Right lobe of liver (tissue), 6 donors: ENCODE measurements around the gene SMIM36. TPM values are rescaled to one million over a fixed set of nuclear protein-coding genes. Genes with fewer than 3 reads are reported as not detected.
"Not testable (repeated sequence)": the region's sequence is repeated elsewhere in the genome, so short reads cannot be mapped to it uniquely, and the experiment has no call there.

Experiments
- ATAC-seq, 4 donors: fragments of 200-7000 bp; cut with Tn5 transposase; one replicate each; pipeline ENCODE4 v1.9.1; 2020; ENCODE audit warnings: mild to moderate bottlenecking in 4 of 4, moderate library complexity in 4 of 4
- DNase-seq, 3 donors: peaks; one replicate each; pipeline ENCODE4 v3.0.0-alpha.2; 2020
- H3K27ac ChIP-seq, 3 donors: fragments of 200-600 bp; one replicate each; pipeline ENCODE4 v1.8.0; 2022
- H3K27me3 ChIP-seq, 2 donors: fragments of 200-600 bp; one replicate each; pipeline ENCODE4 v1.8.0; 2022
- H3K36me3 ChIP-seq, 4 donors: fragments of 200-600 bp; sonication (generic) in 1 of 4; one replicate each; pipeline versions ENCODE4 v1.5.1 to v1.8.0; 2017 to 2022; ENCODE audit warnings: control low read depth in 1 of 4
- H3K4me1 ChIP-seq, 4 donors: fragments of 200-600 bp; sonication (generic) in 1 of 4; one replicate each; pipeline versions ENCODE4 v1.5.1 to v1.8.0; 2017 to 2022; ENCODE audit warnings: control low read depth in 1 of 4
- H3K4me3 ChIP-seq, 3 donors: fragments of 200-600 bp; one replicate each; pipeline ENCODE4 v1.8.0; 2022
- H3K9me3 ChIP-seq, 4 donors: fragments of 200-600 bp; sonication (generic) in 1 of 4; one replicate each; pipeline versions ENCODE4 v1.5.1 to v1.8.0; 2017 to 2022; ENCODE audit warnings: control low read depth in 1 of 4
- CTCF ChIP-seq, 4 donors: fragments of 200-600 bp in 3 of 4; fragments of 450-650 bp in 1 of 4; IDR thresholded peaks; one replicate each; pipeline versions ENCODE4 v1.5.1 to v1.8.0; 2016 to 2022; ENCODE audit warnings: antibody characterized with exemption in 4 of 4, mild to moderate bottlenecking in 2 of 4
- POLR2A ChIP-seq: fragments of 450-650 bp; IDR thresholded peaks from one replicate; pipeline ENCODE4 v1.6.1; 2017; ENCODE audit warnings: antibody characterized with exemption, mild to moderate bottlenecking
- WGBS: methylation state at CpG from one replicate; pipeline ENCODE4 v1.1.6; 2018; ENCODE audit warnings: low coverage, low lambda C conversion rate; ENCODE audit not compliant: insufficient coverage; ENCODE audit errors: missing lambda C conversion rate; 5-methylcytosine and 5-hydroxymethylcytosine counted together
- intact Hi-C, 2 donors: fragments of 100-400 bp; cut with DNase I; formaldehyde crosslinking; loops; one replicate each; pipeline versions ENCODE4 v1.11.2 to v1.14.1; 2022
- total RNA-seq, 6 experiments: library from RNA; depleted of rRNA in 2 of 6; stranded (reverse); fragments of >200 nt in 2 of 6; fragmentation: NEBNext Ultra II Directional in 3 of 6; extraction: Animal tissue kit (Norgen Biotek cat#: 25700) in 3 of 6; gene quantifications; one replicate each; pipeline versions ENCODE4 v1.1.0 to v1.2.4, GENCODE V29; 2016 to 2023
- donor health status: DM: no; HTN: yes; CAD: no.
- donor health status: DM: no; HTN: no; CAD: no.
- donor health status: DM: no; HTN: no; CAD: no.
- donor health status: DM: no; HTN: yes; CAD: no.
- donor health status: DM: no; HTN: yes; CAD: no.

SMIM36 gene
- total RNA-seq, 6 experiments from 2014 or later = not detected

- ATAC-seq = peak; percentile 48 to 73 (median 70)
- 33% methylated on average over 3 of the region's 3 CpGs for WGBS
- Histone ChIP-seq H3K27ac (peak overlapping the region; percentile 70 to 84 (median 76)), H3K4me3 (peak overlapping the region in 2 of 3 donors; percentile 31 to 38), H3K36me3 (no peaks in the 10 kb centered on the region), H3K4me1 (peaks cover 0 to 35% (median 15%) of the 10 kb centered on the region in 4 donors), H3K9me3 (no peaks in the 10 kb centered on the region), H3K27me3 (no peaks in the 10 kb centered on the region)
- intact Hi-C loops = no loop called here
- DNase-seq = peak in 1 of 3 donors; percentile 58
- TF ChIP-seq CTCF (IDR thresholded peaks at IDR 0.05) (no peak), POLR2A (no peak)
Measured at GRCh38 chr17:55530064-55530463, 18.8 kb upstream of the SMIM36 start.

GRCh38 chr17:55527540-55528118 lies 16.4 kb upstream of the SMIM36 start:
- H3K9me3 ChIP-seq = no peaks in the 10 kb centered on the region
- H3K27ac ChIP-seq = peak overlapping the region in 1 of 3 donors; percentile 10
- H3K27me3 ChIP-seq = no peaks in the 10 kb centered on the region
- no peak for TF ChIP-seq POLR2A
- TF ChIP-seq CTCF (IDR thresholded peaks at IDR 0.05) = peak; percentile 69 to 82 (median 76)
- no peaks in the 10 kb centered on the region for H3K36me3 ChIP-seq
- ATAC-seq = peak; percentile 50 to 74 (median 62)
- 40% methylated on average over 3 of the region's 5 CpGs for WGBS
- peak in 1 of 3 donors; percentile 51 for DNase-seq
- intact Hi-C loops = loop anchor here in 1 of 2 donors (5.0 to 10.0 kb wide), 2 partner anchors 75 to 247 kb away; no protein-coding TSS in a partner anchor
- H3K4me3 ChIP-seq = no peak overlapping the region
- peaks cover 0 to 33% (median 15%) of the 10 kb centered on the region in 4 donors for H3K4me1 ChIP-seq

GRCh38 chr17:55524440-55525220 lies 13.4 kb upstream of the SMIM36 start:
- DNase-seq (no peak), ATAC-seq (no peak)
- no peak for TF ChIP-seq POLR2A
- no peak for TF ChIP-seq CTCF (IDR thresholded peaks at IDR 0.05)
- H3K36me3 ChIP-seq = no peaks in the 10 kb centered on the region
- H3K4me3 ChIP-seq = no peak overlapping the region
- no peak overlapping the region for H3K27ac ChIP-seq
- WGBS = 31% methylated on average over 3 of the region's 4 CpGs
- intact Hi-C loops = loop anchor here in 1 of 2 donors (5.0 to 10.0 kb wide), 2 partner anchors 78 to 250 kb away; no protein-coding TSS in a partner anchor
- H3K9me3 ChIP-seq = no peaks in the 10 kb centered on the region
- H3K27me3 ChIP-seq = no peaks in the 10 kb centered on the region
- peaks cover 0 to 8% (median 3%) of the 10 kb centered on the region in 4 donors for H3K4me1 ChIP-seq

GRCh38 chr17:55523032-55523431 lies 11.8 kb upstream of the SMIM36 start:
- no CpG with 5 or more reads among the region's 4 CpGs for WGBS
- H3K4me1 ChIP-seq, H3K27me3 ChIP-seq, H3K36me3 ChIP-seq, ATAC-seq, H3K9me3 ChIP-seq, H3K27ac ChIP-seq, H3K4me3 ChIP-seq, DNase-seq: not testable (repeated sequence)
- intact Hi-C loops = loop anchor here in 1 of 2 donors (10.0 kb wide), 1 partner anchor 252 kb away; no protein-coding TSS in a partner anchor

- Histone ChIP-seq H3K9me3 (no peaks in the 10 kb centered on the region), H3K27ac (no peak overlapping the region), H3K4me3 (no peak overlapping the region), H3K4me1 (no peaks in the 10 kb centered on the region), H3K27me3 (no peaks in the 10 kb centered on the region), H3K36me3 (no peaks in the 10 kb centered on the region)
- TF ChIP-seq POLR2A (no peak), CTCF (IDR thresholded peaks at IDR 0.05) (no peak)
- ATAC-seq (peak in 1 of 4 donors; percentile 27), DNase-seq (no peak)
- intact Hi-C loops = loop anchor here in 1 of 2 donors (10.0 kb wide), 1 partner anchor 254 kb away; no protein-coding TSS in a partner anchor
Measured at GRCh38 chr17:55521186-55521585, 9.9 kb upstream of the SMIM36 start.
